ENCODE measurements around the gene RASSF7. TPM values are rescaled to one million over a fixed set of nuclear protein-coding genes. Genes with fewer than 3 reads are reported as not detected.

Gene RASSF7
- total RNA-seq, 4 donors from 2014 or later, result 80.9 to 340 (median 172) TPM

DNA sequence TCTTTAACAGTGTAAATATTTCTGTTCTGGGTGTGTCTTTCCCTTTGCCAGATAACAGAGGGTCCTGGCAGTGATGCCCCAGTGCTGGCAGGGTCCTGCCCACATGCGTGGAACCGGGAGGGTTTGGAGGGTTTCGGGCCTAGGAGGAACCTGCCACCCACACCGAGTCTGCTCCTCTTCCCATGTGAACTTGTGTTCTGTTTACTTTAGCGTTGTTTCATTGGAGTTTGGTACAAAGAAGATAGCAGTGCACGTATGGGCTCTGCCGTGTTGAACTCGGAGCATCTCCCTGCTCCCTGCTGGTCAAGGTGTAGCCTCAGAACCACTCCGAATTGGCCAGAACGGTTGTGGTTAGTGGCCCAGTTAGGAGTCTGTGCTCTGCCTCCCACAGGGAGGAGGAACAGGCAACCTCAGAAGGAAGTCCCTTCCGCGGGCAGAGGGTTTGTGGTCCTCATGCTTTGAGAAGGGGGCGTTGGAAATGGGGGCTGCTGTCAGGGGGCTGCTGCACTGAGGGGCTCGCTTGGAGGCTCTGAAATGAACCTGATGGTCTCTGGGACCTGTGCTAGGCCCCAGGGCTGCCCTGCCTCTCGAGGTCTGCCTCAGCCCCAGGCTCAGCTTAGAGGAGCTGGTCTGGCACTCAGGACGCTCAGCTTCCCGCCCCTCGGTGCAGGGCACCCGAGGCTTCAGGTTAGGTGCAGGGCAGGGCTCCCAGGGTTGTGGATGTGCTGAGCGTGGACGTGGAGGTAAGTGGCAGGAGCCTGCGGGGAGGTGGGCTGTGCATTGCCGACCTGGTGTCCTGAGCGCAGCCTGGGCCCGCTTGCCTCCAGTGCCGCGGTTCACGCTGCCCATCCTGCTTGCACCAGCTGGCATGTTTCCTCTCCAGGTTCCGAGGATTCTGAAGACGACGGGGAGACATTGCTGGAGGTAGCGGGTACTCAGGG is 25.9 kb downstream of the RASSF7 start:
- H3K36me3 ChIP-seq, result peaks cover 0 to 85% (median 0%) of the 10 kb centered on the region in 3 donors
- DNase-seq, result no peak
- peaks cover 0 to 30% (median 0%) of the 10 kb centered on the region in 4 donors for H3K4me1 ChIP-seq
- H3K27me3 ChIP-seq, result no peaks in the 10 kb centered on the region
- H3K9me3 ChIP-seq, result no peaks in the 10 kb centered on the region
- no peak overlapping the region for H3K4me3 ChIP-seq
- peak overlapping the region in 2 of 4 donors; percentile 52 to 81 for H3K27ac ChIP-seq
- TF ChIP-seq, protein P1, sequence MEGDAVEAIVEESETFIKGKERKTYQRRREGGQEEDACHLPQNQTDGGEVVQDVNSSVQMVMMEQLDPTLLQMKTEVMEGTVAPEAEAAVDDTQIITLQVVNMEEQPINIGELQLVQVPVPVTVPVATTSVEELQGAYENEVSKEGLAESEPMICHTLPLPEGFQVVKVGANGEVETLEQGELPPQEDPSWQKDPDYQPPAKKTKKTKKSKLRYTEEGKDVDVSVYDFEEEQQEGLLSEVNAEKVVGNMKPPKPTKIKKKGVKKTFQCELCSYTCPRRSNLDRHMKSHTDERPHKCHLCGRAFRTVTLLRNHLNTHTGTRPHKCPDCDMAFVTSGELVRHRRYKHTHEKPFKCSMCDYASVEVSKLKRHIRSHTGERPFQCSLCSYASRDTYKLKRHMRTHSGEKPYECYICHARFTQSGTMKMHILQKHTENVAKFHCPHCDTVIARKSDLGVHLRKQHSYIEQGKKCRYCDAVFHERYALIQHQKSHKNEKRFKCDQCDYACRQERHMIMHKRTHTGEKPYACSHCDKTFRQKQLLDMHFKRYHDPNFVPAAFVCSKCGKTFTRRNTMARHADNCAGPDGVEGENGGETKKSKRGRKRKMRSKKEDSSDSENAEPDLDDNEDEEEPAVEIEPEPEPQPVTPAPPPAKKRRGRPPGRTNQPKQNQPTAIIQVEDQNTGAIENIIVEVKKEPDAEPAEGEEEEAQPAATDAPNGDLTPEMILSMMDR (IDR thresholded peaks at IDR 0.05), result no peak
- no peak for TF ChIP-seq POLR2A (IDR thresholded peaks at IDR 0.05)

DNA sequence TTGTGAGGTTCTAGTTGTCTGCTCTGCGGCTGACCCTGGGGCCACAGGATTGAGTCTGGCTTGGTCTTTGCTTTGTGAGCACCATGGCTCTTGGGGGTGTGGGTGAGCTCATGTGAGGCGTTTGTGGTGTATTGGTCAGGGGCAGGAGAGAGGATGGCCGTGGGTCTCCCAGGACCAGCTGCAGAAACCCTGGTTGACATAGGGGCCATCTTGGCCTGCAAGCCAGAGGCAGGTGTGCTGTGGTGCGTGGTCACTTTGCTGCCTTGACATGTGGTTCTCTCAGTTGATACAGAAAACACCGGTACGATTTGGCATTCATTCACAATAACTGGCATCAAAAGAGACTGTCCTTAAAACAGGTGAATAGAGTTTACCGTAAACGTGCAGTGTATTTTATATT is 26.8 kb downstream of the RASSF7 start:
- Histone ChIP-seq H3K27me3 (no peaks in the 10 kb centered on the region), H3K4me3 (no peak overlapping the region), H3K4me1 (peaks cover 0 to 26% (median 0%) of the 10 kb centered on the region in 4 donors), H3K27ac (peak overlapping the region; percentile 46 to 81 (median 55)), H3K9me3 (no peaks in the 10 kb centered on the region), H3K36me3 (peaks cover 0 to 83% (median 0%) of the 10 kb centered on the region in 3 donors)
- TF ChIP-seq, protein P1 (IDR thresholded peaks at IDR 0.05), result no peak
- TF ChIP-seq POLR2A (IDR thresholded peaks at IDR 0.05), result no peak
- DNase-seq, result no peak

DNA sequence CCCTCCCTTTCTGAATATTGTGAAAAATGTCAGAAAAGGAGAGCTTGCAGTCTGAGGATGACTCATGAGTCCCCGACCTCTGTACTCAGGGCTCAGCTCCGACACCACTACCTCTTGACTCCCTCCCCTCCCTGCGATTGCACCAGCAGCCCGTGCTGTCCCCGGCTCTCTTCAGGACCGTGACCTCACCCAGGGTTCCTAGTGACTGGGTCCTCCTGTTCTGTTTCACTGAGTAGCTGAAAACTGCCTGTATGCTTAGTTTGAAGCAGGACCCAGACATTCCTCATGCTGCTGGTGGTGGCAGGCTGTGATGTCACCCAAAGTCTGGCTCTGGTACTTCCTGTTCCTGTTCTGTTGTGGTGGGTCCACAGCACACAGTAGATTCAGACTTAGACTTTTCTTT is 27.2 kb downstream of the RASSF7 start:
- H3K27ac ChIP-seq, result peak overlapping the region; percentile 46 to 81 (median 55)
- peaks cover 0 to 83% (median 0%) of the 10 kb centered on the region in 3 donors for H3K36me3 ChIP-seq
- peak; percentile 30 to 86 (median 81) for DNase-seq
- no peaks in the 10 kb centered on the region for H3K9me3 ChIP-seq
- no peak overlapping the region for H3K4me3 ChIP-seq
- no peak for TF ChIP-seq POLR2A (IDR thresholded peaks at IDR 0.05)
- TF ChIP-seq, protein P1 (IDR thresholded peaks at IDR 0.05), result no peak
- peaks cover 0 to 24% (median 0%) of the 10 kb centered on the region in 4 donors for H3K4me1 ChIP-seq
- no peaks in the 10 kb centered on the region for H3K27me3 ChIP-seq

DNA sequence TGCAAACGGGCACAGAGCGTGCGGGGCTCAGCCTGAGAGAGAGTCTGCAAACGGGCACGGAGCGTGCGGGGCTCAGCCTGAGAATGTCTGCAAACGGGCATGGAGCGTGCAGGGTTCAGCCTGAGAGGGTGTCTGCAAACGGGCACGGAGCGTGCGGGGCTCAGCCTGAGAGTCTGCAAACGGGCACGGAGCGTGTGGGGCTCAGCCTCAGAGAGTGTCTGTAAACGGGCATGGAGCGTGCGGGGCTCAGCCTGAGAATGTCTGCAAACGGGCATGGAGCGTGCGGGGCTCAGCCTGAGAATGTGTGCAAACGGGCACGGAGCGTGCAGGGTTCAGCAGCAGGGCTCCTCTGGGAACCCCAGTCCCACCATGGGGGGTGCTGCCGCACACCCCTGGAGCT is 29.0 kb downstream of the RASSF7 start:
- Histone ChIP-seq H3K36me3 (peaks cover 0 to 84% (median 0%) of the 10 kb centered on the region in 3 donors), H3K27ac (no peak overlapping the region), H3K4me3 (no peak overlapping the region), H3K4me1 (peaks cover 0 to 21% (median 0%) of the 10 kb centered on the region in 4 donors), H3K9me3 (no peaks in the 10 kb centered on the region), H3K27me3 (no peaks in the 10 kb centered on the region)
- DNase-seq, result no peak
- TF ChIP-seq, protein P1 (IDR thresholded peaks at IDR 0.05), result no peak
- TF ChIP-seq POLR2A (IDR thresholded peaks at IDR 0.05), result no peak

DNA sequence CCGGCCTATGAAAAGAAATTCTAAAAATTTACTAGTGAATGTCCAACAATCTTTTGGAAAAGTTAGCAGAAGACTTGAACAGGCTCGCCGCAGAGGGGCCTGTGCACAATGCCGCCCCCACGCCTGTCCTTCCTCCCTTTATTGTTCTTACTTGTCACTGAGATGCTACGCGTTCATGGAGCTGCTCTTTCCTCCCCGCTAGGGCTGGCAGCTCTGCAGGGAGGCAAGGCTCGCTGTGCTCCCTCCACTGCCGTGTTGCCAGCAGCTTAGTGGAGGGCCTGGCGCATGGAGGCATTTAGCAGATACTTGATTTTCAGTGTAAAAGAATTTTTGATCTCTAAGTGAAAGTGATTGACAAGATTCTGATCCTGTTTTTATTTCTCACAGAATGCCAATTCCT is 30.2 kb downstream of the RASSF7 start:
- peaks cover 0 to 96% (median 0%) of the 10 kb centered on the region in 3 donors for H3K36me3 ChIP-seq

More for the DNA sequence above, 30.2 kb downstream of the RASSF7 start:
- H3K4me1 ChIP-seq, result peaks cover 0 to 21% (median 0%) of the 10 kb centered on the region in 4 donors
- no peaks in the 10 kb centered on the region for H3K27me3 ChIP-seq
- no peak overlapping the region for H3K27ac ChIP-seq
- H3K4me3 ChIP-seq, result no peak overlapping the region
- H3K9me3 ChIP-seq, result no peaks in the 10 kb centered on the region
- no peak for DNase-seq
- TF ChIP-seq, protein P1 (IDR thresholded peaks at IDR 0.05), result no peak
- TF ChIP-seq POLR2A (IDR thresholded peaks at IDR 0.05), result no peak
